ENCODE data around the gene PRRT4.

PRRT4 gene

DNA sequence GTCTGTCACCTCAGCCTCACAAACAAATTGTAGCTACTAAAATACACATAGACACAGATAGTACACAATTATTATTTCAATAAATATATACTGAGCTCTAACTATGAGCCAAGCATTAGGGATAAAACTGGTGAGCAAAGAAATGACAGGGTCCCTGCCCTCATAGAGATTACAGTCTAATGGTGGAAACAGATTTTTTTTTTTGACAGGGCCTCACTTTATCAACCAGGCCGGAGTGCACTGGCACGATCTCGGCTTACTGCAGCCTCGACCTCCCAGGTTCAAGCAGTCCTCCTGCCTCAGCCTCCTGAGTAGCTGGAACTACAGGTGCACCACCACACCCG, 17.1 kb downstream of the PRRT4 start:
- DNase-seq (ENCODE audit: low spot score) = no peak

DNA sequence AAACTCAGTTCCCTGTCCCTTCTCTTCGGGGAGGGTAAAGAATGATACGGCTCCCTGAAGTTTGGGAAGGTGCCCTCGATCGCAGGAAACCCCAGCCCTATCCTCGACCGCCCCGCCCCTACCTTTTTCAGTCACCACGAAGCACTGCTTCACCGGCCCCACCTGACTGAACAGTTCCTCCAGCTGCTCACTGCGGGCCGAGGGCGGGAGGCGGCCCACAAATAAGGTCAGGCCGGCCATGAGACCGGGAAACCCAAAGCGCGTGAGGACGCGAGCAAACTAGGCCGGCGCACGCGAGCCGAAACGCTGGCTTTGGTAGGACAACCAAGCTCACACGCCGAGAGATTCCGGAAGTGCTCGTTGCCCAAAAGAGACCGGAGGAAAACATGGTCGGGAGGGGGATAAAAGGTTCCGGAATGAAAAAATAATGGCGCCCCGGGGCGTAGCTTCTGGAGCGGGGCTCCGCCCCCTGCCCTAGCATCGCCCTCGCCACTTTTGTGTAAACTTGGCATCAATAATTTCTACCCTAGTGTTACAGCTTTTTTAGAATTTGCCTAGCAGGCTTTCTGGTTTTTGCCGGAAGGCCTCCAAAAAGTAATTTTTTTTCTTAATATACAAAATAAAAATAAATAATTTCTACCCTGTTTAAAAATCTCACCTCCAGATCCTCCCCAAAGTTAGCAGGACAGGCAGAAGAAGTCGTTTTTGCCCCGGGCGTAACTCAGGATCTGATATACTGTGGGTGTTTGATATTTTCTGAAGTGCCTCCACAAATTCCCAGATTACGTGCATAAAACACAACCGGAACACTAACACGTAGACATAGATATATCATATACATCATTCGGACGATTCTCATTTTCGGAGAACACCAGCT, 17.7 kb downstream of the PRRT4 start, which contains the start of gene RBM28:
Gene RBM28, minus strand, starts transcription at position 355 of the 877 bp plus-strand sequence. Its CDS starts 115 bp downstream, at position 240.
- peak; percentile 94 for DNase-seq (ENCODE audit: low spot score)

DNA sequence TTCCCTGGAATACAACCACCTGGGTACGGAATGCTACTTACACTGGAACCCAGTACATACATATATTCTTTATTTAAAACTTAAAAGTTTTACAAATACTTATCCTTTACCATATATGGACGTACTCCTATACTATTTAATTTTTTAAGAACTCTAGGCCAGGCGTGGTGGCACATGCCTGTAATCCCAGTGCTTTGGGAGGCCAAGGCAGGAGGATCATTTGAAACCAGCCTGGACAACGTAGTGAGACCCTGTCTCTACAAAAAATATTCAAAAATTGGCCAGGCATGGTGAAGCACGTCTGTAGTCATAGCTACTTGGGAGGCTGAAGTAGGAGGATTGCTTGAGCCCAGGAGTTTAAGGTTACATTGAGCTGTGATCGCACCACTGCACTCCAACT, 19.8 kb downstream of the PRRT4 start:
- no peak for DNase-seq (ENCODE audit: low spot score)

DNA sequence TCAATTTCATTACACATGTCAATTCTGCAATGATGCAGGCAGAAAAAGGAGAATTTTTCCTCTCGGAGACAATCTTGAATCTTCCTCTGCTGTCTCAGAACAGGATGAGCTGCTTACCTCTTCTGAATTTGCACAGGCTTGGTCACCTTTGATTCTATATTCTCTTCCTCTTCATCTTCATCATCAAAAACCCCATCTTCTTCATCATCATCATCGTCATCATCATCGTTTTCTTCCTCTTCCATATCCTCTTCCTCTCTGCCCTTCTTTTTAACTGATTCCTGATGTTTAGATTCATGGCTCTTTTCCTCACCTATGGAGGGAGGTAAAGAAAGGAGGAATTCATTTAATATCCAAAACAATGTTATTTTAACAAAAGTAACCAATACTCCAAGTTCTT, 25.8 kb downstream of the PRRT4 start:
- no peak for DNase-seq (ENCODE audit: low spot score)

DNA sequence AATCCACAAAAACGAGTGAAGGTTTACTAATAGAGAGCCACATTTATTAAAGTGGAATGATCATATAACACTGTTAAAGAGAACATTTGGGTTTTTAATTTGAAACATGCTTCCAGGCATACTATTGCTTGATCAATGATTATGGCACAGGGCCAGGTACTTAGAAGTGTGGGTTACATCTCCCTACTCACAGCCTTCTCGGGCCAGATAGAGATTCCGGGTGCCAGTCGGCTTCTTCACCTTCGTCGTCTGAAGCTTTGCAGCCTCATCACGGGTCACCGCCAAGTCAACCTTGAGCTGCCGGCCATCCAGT, 37.2 kb downstream of the PRRT4 start:
- DNase-seq (ENCODE audit: low spot score) = no peak

DNA sequence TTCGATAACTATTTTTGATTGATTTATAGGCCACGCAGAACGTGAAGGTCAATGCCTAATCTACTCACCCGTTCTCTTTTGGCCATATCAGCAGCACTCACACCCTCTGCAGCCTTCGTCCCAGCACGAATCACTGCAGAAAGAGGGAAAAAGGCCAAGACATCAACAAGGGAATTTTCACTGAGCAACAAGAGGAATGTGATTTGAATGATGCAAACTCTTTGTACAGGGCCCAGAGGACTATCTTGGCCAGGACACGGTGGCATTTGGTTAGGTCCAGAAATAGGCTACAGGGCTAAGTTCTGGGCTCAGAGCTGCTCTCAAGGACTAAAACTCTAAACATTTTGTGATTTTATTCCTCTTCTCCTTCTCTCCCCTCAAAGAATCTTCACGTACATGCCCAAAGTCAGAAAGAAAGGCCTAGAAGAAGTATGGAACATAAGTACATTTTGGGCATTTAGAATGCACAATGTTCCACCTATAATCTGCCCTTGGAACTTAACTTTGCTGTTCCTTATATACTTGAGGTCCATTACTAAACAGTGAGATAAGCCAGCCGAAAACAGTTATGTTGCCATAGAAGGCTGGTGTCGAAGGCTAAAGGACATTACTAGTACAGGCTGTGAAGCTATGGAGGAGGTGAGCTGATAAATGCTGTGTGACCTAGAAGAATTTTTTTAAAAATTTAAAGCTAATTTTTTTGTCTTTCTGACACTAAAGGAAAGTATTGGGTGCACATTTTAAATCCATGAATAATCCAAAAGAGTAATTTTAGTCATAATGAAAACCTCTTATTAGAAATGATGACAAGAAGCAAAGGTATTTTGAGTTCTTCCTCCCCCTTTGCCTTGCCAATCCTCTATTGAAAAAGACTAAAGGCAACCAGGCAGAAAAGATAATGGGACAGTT, 37.8 kb downstream of the PRRT4 start:
- DNase-seq (ENCODE audit: low spot score) = peak; percentile 36

DNA sequence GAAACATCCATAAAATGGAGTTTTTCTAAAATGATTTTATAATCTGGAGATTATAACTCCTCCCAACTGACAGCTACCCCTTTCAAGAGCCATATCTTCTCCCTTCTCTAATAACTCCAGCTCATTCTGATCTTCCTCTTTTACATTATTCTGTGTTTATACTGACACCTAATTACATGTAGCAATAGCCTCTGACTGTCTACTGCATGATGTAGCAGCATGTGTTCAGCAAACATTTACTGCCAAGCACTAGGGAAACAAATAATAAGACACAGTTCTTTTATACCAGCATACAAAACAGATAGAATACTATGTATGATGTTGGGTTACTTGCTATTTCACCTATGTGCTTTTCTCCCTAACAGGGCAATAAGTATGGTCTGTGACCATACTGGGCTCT, 38.5 kb downstream of the PRRT4 start:
- no peak for DNase-seq (ENCODE audit: low spot score)

DNA sequence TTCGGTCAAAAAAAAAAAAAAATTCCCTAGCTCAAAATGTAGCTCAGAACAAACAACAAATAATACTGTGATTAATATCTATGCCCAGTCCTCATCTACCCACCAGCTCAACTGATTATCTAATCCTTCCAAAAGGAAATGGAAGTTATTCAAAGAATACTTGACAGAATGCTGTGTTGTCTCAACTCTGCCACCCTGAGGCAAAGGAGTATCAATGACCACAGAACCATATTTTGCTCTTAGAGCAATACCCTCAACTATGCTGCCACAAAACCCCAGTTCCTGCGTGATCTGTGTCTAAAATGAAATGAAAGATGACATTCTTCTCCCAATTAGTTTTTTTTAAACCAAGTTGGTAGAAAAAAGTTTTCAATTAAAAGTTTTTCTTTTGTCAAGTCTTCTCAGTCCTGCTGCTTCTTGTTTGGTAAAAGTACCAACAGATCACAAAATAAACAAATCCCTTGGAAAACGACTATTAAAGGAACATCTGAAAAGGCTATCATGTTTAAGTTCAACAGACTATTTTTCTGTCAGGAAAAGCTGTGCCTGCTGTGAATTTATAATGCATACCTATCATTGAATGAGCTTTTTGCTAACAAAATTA, 39.3 kb downstream of the PRRT4 start:
- peak; percentile 51 for DNase-seq (ENCODE audit: low spot score)

DNA sequence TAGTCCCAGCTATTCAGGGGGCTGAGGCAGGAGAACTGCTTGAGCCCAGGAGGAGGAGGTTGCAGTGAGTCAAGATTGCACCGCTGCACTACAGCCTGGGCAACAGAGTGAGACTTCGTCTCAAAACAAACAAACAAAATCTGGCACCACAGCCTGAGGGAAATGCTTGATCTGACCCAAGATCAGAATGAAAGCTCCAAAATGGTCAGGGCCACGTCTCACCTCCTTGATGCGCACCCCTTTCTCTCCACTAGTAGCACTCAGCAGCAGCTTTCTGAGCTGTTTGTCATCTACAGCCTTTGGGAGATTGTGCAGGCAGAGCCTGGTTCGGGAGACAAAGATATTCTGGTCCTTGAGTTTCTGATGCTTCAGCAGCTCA, 40.5 kb downstream of the PRRT4 start:
- DNase-seq (ENCODE audit: low spot score) = no peak

DNA sequence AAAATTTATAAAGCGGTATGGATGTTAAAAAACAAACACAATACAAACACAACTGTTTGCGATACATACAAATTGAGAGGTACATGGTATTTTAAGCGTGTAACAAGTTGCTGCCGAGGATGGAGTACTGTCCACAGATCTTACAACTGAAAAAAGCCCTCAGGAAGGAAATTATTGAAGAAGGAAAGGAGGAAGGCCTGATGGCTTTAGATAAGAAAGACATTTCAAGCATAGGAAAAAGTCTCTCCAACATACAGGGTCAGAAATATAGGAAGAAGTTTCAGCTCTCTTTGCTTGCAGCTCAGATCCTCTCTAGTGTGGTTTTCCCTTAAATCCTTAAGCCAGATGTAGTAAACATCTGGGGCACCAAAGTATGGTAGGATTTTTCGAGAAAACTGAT, 42.8 kb downstream of the PRRT4 start:
- DNase-seq (ENCODE audit: low spot score) = no peak

DNA sequence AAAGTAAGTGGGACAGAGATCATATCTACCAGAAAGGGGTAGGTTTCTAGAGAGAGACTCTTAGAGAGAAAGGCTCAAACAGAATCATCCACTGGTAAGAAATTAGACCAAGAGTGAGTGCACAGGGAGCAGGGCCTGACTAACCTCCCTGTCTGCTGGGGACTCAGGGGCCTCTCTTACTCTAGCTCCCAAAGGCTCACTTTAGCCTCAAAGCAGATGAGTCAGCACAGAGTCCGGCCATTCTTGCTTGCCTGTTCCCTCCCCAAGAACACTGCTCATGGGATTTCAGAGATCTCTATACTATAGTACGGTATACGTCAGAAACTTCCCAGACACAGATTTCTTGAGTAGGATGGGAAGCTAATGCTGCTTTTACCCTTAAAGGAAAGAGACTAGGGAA, 50.5 kb downstream of the PRRT4 start:
- DNase-seq (ENCODE audit: low spot score) = no peak

DNA sequence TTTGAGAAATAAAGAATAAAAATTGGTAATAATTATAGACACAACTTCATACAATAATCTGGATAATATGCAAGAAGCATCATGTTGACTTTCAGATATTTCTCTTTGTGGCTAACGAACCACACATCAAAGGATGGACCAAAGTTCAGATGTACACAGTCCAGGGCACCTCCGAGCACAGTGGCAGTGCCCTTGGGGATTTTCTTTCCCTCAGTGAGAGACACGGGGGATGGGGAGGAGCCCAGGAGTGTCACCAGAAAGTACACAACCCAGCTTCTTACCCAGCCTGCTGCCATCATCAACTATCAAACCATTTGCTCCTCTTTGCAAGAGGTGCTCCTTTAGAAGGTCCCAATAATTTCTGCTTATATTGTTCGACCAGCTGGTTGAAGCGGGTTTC, 51.0 kb downstream of the PRRT4 start:
- DNase-seq (ENCODE audit: low spot score) = no peak

DNA sequence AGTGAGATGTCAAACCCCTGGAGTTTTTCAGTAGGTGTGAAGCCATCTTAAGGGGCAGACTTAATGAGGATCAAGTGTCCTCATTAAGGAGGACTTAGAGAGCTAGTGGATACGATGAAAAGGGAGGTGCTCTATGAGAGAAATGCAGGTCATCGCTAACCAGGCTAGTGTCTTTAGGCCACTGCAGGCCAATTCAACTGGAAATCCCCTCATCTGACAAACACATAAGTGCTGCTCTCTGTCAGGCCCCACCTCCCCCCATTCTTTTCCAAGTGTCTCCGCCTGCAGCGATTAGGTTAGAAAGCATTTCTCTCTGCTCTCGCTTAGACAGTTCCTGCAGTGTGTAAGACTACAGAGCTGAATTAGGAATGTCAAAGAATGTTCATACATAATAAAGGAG, 51.5 kb downstream of the PRRT4 start:
- DNase-seq (ENCODE audit: low spot score) = no peak

DNA sequence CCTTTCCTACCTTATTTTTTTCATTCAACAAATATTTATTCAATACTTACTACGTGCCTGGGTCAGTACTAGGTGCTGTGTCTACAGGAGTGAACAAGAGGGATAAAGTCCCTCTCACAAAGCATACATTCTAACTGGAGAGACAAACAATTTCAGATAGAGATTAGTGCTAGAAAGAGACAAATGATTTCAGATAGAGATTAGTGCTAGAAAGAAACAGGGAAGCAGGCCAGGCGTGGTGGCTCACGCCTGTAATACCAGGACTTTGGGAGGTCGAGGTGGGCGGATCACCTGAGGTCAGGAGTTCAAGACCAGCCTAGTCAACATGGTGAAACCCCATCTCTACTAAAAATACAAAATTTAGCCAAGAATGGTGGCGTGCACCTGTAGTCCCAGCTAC, 52.4 kb downstream of the PRRT4 start:
- DNase-seq (ENCODE audit: low spot score) = no peak

DNA sequence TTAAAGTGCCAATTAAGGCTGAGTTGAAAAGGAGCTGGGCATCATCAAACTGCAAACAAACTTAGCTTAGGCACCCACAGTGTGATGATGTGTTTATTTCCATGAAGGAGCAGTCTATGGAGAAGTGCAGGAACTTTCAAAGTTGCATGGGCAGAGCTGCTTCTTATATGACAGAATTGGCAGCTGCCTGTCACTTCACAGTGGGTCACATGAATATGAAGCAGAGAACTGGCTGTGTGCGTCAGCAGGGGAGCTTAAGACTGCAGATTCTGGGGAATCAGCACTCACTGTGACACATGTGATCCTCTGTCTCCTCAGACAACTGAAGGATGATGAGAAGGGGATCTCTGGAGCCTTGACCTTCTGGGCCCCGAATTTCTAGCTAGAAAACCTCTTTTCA, 54.4 kb downstream of the PRRT4 start:
- DNase-seq (ENCODE audit: low spot score) = no peak

DNA sequence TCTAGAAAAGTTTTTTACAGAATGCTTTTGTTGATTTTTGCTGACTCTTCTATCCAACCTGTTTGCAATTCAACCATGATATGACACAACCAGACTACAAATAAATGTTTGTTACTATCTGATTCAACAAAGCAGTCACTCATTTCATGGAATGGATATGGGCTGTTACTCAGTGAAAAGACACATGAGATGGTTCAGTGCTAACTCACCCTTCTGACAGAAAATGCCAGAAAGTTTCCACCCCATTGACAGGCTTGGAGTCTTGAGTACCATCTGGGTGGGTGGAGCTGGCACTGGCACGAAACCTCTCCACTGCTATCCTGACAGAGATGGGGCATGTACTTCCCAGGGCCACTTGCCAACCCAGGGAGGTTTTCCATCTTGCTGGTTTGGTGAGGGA, 57.3 kb downstream of the PRRT4 start:
- no peak for DNase-seq (ENCODE audit: low spot score)

DNA sequence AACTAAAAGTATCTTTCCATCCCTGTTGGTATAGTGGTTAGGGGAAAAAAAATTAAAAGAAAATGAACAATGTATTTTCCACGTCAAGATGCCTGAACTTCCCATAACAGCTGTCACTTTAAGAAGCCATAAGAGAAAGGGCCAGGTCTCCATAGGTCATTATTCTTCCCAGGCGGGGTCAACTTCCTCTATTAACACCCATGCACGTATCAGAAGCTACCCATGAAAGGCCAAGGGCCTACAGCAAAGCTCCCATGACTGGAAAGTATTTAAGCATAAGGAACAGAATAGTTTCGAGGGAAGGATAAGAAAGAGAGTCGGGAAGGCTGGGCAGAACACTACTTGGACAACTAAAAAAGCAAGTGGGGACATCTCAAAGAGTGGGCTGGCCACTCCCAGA, 57.8 kb downstream of the PRRT4 start:
- no peak for DNase-seq (ENCODE audit: low spot score)

DNA sequence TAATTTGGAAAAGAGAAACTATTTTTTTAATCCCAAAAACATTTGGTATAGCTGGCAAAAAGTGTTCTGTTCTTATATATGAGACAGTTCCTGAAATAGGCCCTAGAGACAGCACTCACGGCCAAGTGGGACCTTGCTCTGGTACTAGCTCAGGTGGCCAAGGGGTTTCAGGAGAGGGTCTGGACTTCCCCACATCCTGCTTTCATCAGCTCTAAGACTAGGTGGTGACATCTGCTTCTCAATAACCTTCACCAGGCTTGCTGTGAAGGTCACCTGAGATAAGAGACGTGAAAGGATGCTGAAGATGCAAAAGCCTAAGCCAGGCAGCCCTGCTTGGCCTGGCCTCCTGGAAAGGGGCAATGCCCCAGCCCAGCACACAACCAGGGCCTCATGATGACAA, 58.4 kb downstream of the PRRT4 start:
- DNase-seq (ENCODE audit: low spot score) = no peak

DNA sequence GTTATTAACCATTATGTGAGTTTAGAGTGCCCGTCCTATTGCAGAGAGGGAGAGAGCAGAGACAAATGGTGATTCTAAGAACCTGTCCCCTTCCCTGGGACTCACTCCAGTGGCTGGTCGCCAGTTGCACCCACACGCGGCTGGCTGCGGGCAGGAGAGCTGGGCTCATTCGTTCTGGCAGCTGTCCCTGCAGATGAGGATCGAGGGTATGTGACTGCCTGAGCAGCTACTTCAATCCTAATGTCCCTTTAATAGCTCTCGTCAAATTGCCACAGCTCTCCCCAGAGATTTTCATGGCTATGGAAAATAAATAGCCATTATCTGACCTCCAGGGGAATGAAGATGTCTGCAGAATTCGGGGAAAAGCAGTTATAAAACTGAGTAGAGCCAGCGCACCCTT, 59.4 kb downstream of the PRRT4 start:
- no peak for DNase-seq (ENCODE audit: low spot score)
